GM23338 (cell line): Measurements from ENCODE around the gene ENTR1. TPM values are rescaled to one million over a fixed set of nuclear protein-coding genes. Genes with fewer than 3 reads are reported as not detected.

Experiments used
- ATAC-seq: fragments of 200-7000 bp; cut with Tn5 transposase; 3 replicates; pipeline ENCODE4 v1.9.1; 2020
- DNase-seq: peaks from one replicate; pipeline ENCODE4 v3.0.0-alpha.2; 2015; ENCODE audit warnings: low spot score
- H2AFZ ChIP-seq: fragments of 200-600 bp; sonication (generic); 2 replicates; pipeline ENCODE4 v1.8.0; 2016; ENCODE audit warnings: antibody characterized with exemption, mild to moderate bottlenecking, moderate library complexity
- H3F3A ChIP-seq: fragments of 200-600 bp; sonication (generic); replicated peaks from 2 replicates; pipeline ENCODE4 v1.8.0; 2017; ENCODE audit warnings: antibody characterized with exemption, mixed run types, low read depth
- H3K27ac ChIP-seq: fragments of 200-600 bp; sonication (generic); 2 replicates; pipeline ENCODE4 v1.6.1; 2016; ENCODE audit warnings: low read depth
- H3K27me3 ChIP-seq: fragments of 200-600 bp; sonication (generic); 2 replicates; pipeline ENCODE4 v1.8.0; 2016; ENCODE audit warnings: mild to moderate bottlenecking, mixed run types, moderate library complexity; ENCODE audit not compliant: insufficient read depth
- H3K36me3 ChIP-seq: fragments of 200-600 bp; sonication (generic); 2 replicates; pipeline ENCODE4 v1.8.0; 2016; ENCODE audit warnings: mild to moderate bottlenecking; ENCODE audit not compliant: insufficient read depth
- H3K4me1 ChIP-seq: fragments of 200-600 bp; sonication (generic); 2 replicates; pipeline ENCODE4 v1.8.0; 2016; ENCODE audit warnings: mild to moderate bottlenecking, moderate library complexity; ENCODE audit not compliant: insufficient read depth
- H3K4me2 ChIP-seq: fragments of 200-600 bp; sonication (generic); 2 replicates; pipeline ENCODE4 v1.7.1; 2017; ENCODE audit warnings: mixed run types
- H3K4me3 ChIP-seq: fragments of 200-600 bp; sonication (generic); 2 replicates; pipeline ENCODE4 v1.6.1; 2016; ENCODE audit warnings: mixed run types
- H3K79me2 ChIP-seq: fragments of 200-600 bp; sonication (generic); replicated peaks from 2 replicates; pipeline ENCODE4 v1.8.0; 2017; ENCODE audit warnings: mild to moderate bottlenecking; ENCODE audit not compliant: insufficient read depth
- H3K9me2 ChIP-seq: fragments of 200-600 bp; sonication (generic); 2 replicates; pipeline ENCODE4 v1.8.0; 2017; ENCODE audit not compliant: insufficient read depth
- H4K20me1 ChIP-seq: fragments of 200-600 bp; sonication (generic); replicated peaks from 2 replicates; pipeline ENCODE4 v1.8.0; 2017; ENCODE audit warnings: mild to moderate bottlenecking; ENCODE audit not compliant: insufficient read depth
- H3K27ac Mint-ChIP-seq: 2 replicates; pipeline ENCODE4 v1.8.0; 2020; ENCODE audit warnings: inconsistent platforms, mild to moderate bottlenecking, moderate library complexity, mixed read lengths
- H3K27me3 Mint-ChIP-seq: 3 replicates; pipeline ENCODE4 v1.8.0; 2022; ENCODE audit warnings: low read depth, mild to moderate bottlenecking, moderate library complexity, mixed read lengths, inconsistent platforms; ENCODE audit not compliant: insufficient read depth, poor library complexity
- H3K36me3 Mint-ChIP-seq: 3 replicates; pipeline ENCODE4 v1.8.0; 2021; ENCODE audit warnings: low read depth, mild to moderate bottlenecking, inconsistent platforms, moderate library complexity, mixed read lengths
- H3K4me1 Mint-ChIP-seq: 3 replicates; pipeline ENCODE4 v1.8.0; 2020; ENCODE audit warnings: mild to moderate bottlenecking, inconsistent platforms, mixed read lengths
- H3K4me3 Mint-ChIP-seq: 3 replicates; pipeline ENCODE4 v1.8.0; 2021; ENCODE audit warnings: moderate library complexity, mild to moderate bottlenecking, inconsistent platforms, mixed read lengths
- H3K9me3 Mint-ChIP-seq: 3 replicates; pipeline ENCODE4 v1.8.0; 2020; ENCODE audit warnings: moderate library complexity, mild to moderate bottlenecking, inconsistent platforms, mixed read lengths
- CTCF ChIP-seq, 2 experiments: fragments of 200-600 bp in 1 of 2; sonication (generic) in 1 of 2; conservative IDR thresholded peaks; 2 replicates each; pipeline versions ENCODE4 v1.5.1 to v1.6.1; 2016 to 2017; ENCODE audit warnings: antibody characterized with exemption in 2 of 2, low read depth in 2 of 2, mild to moderate bottlenecking in 2 of 2, moderate library complexity in 1 of 2
- ETS1 ChIP-seq: IDR thresholded peaks from 2 replicates; pipeline ENCODE4 v1.6.1; 2016; ENCODE audit warnings: antibody characterized with exemption
- EZH2 ChIP-seq: fragments of 200-600 bp; sonication (generic); IDR thresholded peaks from one replicate; pipeline ENCODE4 v1.8.0; 2017; ENCODE audit warnings: antibody characterized with exemption, mild to moderate bottlenecking, low read depth; ENCODE audit not compliant: unreplicated experiment
- JUNB ChIP-seq: IDR thresholded peaks from one replicate; pipeline ENCODE4 v1.6.1; 2016; ENCODE audit warnings: antibody characterized with exemption; ENCODE audit not compliant: unreplicated experiment
- NANOG ChIP-seq: IDR thresholded peaks from 2 replicates; pipeline ENCODE4 v1.6.1; 2016; ENCODE audit warnings: antibody characterized with exemption, borderline replicate concordance
- REST ChIP-seq: IDR thresholded peaks from one replicate; pipeline ENCODE4 v1.6.1; 2018; ENCODE audit warnings: antibody characterized with exemption; ENCODE audit not compliant: unreplicated experiment
- STAT1 ChIP-seq: IDR thresholded peaks from one replicate; pipeline ENCODE4 v1.6.1; 2016; ENCODE audit warnings: antibody characterized with exemption; ENCODE audit not compliant: unreplicated experiment
- ZNF331 ChIP-seq: fragments of 250-450 bp; sonication (Bioruptor Pico); IDR thresholded peaks from 2 replicates; pipeline ENCODE4 v1.5.0; 2020; ENCODE audit warnings: low read depth, mild to moderate bottlenecking, moderate library complexity
- ZNF462 ChIP-seq: fragments of 250-450 bp; sonication (Bioruptor Pico); IDR thresholded peaks from 2 replicates; pipeline ENCODE4 v1.5.0; 2020; ENCODE audit warnings: mild to moderate bottlenecking, moderate library complexity
- polyA plus RNA-seq: library from polyadenylated mRNA; unstranded; fragments of >200 nt; fragmentation: Nextera tagmentation; extraction: Ambion mirVana; gene quantifications from 2 replicates; pipeline ENCODE4 v1.2.1, GENCODE V29; 2016
- total RNA-seq: library from RNA; depleted of rRNA; stranded (reverse); fragments of >200 nt; shearing (Covaris generic); gene quantifications from 2 replicates; pipeline ENCODE4 v1.2.3, GENCODE V29; 2014

The ENTR1 gene
- total and polyA plus RNA-seq, 2 experiments from 2014 or later, result 25.6 to 91.9 TPM

GRCh38 chr9:136412962-136413361 is 2.5 kb upstream of the ENTR1 start (continued):
- no peak for TF ChIP-seq ZNF462 (CRISPR knock-in tag)
- TF ChIP-seq ZNF331 (CRISPR knock-in tag), result no peak
- TF ChIP-seq JUNB, result no peak
- no peak for TF ChIP-seq NANOG

GRCh38 chr9:136411378-136411777 is 964 bp upstream of the ENTR1 start:
- peaks cover 70% of the 10 kb centered on the region for H3K36me3 Mint-ChIP-seq
- peaks cover 17% of the 10 kb centered on the region; the same call in 1 of the 2 replicates for H3K4me1 ChIP-seq
- H3K27me3 ChIP-seq, result no peaks in the 10 kb centered on the region
- H3K4me1 Mint-ChIP-seq, result peaks cover 20% of the 10 kb centered on the region
- peaks cover 20% of the 10 kb centered on the region; the same call in 1 of the 2 replicates for H3F3A ChIP-seq
- peaks cover 24% of the 10 kb centered on the region for H4K20me1 ChIP-seq
- peak overlapping the region; percentile 96 for H3K4me3 Mint-ChIP-seq
- H3K9me3 Mint-ChIP-seq, result no peaks in the 10 kb centered on the region
- H2AFZ ChIP-seq, result no peak overlapping the region
- H3K36me3 ChIP-seq, result peaks cover 33% of the 10 kb centered on the region
- peaks cover 28% of the 10 kb centered on the region for H3K27me3 Mint-ChIP-seq
- peaks cover 61% of the 10 kb centered on the region for H3K79me2 ChIP-seq
- H3K9me2 ChIP-seq, result no peaks in the 10 kb centered on the region
- DNase-seq (no peak), ATAC-seq (no peak)
- peak overlapping the region; percentile 95 for H3K27ac Mint-ChIP-seq
- H3K27ac ChIP-seq, result no peak overlapping the region
- peak overlapping the region; percentile 99 for H3K4me2 ChIP-seq
- H3K4me3 ChIP-seq, result peak overlapping the region; percentile 96
- TF ChIP-seq CTCF (conservative IDR thresholded peaks at IDR 0.05; ENCODE audit: low read depth in 2 of 2), result no peak
- no peak for TF ChIP-seq ETS1
- no peak for TF ChIP-seq JUNB
- no peak for TF ChIP-seq REST
- no peak for TF ChIP-seq ZNF331 (CRISPR knock-in tag)
- TF ChIP-seq EZH2, result no peak
- TF ChIP-seq STAT1, result no peak
